Uterus (tissue), 2 donors: ENCODE measurements around the gene TUG1.

ENCODE experiments used
- POLR2A ChIP-seq, 2 donors: fragments of 450-650 bp; IDR thresholded peaks; one replicate each; pipeline ENCODE4 v1.6.1; 2016; ENCODE audit warnings: antibody characterized with exemption in 2 of 2, mild to moderate bottlenecking in 1 of 2, moderate library complexity in 1 of 2
- TF ChIP-seq, protein P1 (sequence below), 4 experiments: fragments of 200-600 bp in 2 of 4; fragments of 450-650 bp in 2 of 4; sonication (generic) in 2 of 4; IDR thresholded peaks; one replicate each; pipeline ENCODE4 v1.5.1; 2016 to 2019; ENCODE audit warnings: antibody characterized with exemption in 4 of 4, mild to moderate bottlenecking in 2 of 4, moderate library complexity in 1 of 4

- no peak for TF ChIP-seq POLR2A (IDR thresholded peaks at IDR 0.05)
- TF ChIP-seq, protein P1, sequence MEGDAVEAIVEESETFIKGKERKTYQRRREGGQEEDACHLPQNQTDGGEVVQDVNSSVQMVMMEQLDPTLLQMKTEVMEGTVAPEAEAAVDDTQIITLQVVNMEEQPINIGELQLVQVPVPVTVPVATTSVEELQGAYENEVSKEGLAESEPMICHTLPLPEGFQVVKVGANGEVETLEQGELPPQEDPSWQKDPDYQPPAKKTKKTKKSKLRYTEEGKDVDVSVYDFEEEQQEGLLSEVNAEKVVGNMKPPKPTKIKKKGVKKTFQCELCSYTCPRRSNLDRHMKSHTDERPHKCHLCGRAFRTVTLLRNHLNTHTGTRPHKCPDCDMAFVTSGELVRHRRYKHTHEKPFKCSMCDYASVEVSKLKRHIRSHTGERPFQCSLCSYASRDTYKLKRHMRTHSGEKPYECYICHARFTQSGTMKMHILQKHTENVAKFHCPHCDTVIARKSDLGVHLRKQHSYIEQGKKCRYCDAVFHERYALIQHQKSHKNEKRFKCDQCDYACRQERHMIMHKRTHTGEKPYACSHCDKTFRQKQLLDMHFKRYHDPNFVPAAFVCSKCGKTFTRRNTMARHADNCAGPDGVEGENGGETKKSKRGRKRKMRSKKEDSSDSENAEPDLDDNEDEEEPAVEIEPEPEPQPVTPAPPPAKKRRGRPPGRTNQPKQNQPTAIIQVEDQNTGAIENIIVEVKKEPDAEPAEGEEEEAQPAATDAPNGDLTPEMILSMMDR (IDR thresholded peaks at IDR 0.05) = no peak
Measured at GRCh38 chr22:30969532-30970355, 679 bp downstream of the TUG1 start.
